Endometrial microvascular endothelial cells (primary cell): ENCODE data around the gene GRK4. TPM values are rescaled to one million over a fixed set of nuclear protein-coding genes. Genes with fewer than 3 reads are reported as not detected.
"Not testable (repeated sequence)": the region's sequence is repeated elsewhere in the genome, so short reads cannot be mapped to it uniquely, and the experiment has no call there.

Experiments used
- in situ Hi-C: cut with HindIII; loops from 2 replicates; pipeline ENCODE4 v1.10.0; 2017; ENCODE audit warnings: low sequenced_read_pairs, low pct_unique_long_range_greater_than_20kb; ENCODE audit errors: inconsistent ontology term
- total RNA-seq: library from RNA; depleted of rRNA; stranded (reverse); fragments of >200 nt; gene quantifications from one replicate; pipeline ENCODE4 v1.2.3, GENCODE V29; 2015; ENCODE audit errors: inconsistent ontology term

GRK4 gene
- total RNA-seq, 1 donor from 2014 or later, result 1.7 TPM

DNA sequence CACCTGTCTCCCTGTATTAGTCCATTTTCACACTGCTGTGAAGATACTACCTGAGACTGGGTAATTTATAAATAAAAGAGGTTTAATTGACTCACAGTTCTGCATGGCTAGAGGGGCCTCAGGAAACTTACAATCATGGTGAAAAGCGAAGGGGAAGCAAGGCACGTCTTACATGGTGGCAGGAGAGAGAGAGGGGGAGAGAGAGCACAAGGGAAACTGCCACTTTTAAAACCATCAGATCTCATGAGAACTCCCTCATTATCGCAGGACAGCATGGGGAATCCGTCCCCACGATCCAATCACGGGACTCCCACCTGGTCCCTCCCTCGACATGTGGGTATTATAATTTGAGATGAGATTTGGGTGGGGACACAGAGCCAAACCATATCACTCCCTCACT lies 20.3 kb downstream of the GRK4 start:
- in situ Hi-C loops, result not testable (repeated sequence)

DNA sequence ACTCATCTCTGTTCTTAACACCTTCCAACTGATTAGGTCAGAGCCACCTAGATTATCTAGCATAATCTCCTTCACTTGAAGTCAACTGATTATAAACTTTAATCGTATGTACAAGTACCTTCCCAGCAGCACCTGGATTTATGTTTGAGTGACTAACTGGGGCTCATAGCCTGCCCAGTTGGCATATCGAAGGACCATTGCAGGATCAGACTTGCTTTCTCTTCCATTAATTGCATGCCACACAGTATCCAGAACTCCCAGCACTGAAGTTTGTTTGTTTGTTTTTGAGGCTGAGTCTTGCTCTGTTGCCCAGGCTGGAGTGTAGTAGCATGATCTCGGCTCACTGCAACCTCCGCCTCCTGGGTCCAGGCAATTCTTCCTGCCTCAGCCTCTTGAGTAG lies 27.9 kb downstream of the GRK4 start:
- in situ Hi-C loops, result no loop called here

DNA sequence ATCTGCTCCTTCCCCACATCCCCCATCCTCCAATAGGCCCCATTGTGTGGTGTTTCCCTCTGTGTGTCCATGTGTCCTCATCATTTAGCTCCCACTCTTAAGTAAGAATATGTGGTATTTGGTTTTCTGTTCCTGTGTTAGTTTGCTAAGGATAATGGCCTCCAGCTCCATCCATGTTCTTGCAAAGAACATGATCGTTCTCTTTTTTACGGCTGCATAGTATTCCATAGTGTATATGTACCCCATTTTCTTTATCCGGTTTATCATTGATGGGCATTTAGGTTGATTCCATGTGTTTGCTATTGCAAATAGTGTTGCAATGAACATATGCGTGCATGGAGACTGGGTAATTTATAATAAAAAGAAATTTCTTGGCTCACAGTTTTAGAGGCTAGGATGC lies 31.5 kb downstream of the GRK4 start:
- in situ Hi-C loops, result no loop called here

DNA sequence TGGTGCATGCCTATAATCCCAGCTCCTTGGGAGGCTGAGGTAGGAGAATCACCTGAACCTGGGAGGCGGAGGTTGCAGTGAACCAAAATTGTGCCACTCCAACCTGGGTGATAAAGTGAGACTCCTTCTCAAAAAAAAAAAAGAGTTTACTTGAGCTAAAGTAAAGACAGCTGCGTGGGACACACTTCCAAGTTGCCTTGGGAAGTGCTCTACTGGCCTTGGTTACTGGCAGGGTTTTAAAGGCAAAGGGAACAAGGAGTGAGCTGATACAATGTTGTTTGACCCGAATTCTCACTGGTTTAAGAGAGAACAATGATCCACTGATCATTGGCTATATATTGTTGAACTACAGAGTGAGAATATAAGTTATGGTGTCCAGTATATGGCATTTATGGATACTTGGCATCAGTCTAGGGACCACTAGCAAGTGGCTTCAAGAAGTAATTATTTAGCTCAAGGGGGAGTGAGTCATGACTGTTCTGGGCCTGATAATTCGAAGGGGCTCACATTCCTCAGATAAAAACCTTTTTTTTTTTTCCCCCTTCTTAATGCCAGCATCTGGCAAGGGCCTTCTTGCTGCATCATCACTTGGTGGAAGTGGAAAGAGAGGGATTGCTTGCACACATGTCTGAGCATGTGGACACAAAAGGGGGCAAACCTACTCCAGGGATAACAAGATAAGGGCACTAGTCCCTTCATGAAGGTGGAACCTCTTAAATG lies 32.3 kb downstream of the GRK4 start:
- in situ Hi-C loops, result no loop called here

DNA sequence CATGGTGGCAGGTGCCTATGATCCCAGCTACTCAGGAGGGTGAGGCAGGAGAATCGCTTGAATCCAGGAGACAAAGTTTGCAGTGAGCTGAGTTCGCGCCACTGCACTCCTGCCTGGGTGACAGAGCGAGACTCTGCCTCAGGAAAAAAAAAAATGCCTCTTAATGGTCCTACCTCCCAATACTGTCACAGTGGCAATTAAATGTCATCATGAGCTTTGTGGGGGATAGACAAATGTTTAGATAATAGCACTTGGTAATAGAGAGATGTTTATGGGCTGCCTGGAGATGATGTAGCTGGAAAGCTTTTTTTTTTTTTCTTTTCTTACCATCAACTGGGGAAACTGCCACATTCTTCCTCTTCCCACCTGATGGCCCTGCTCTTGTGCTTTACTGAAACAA lies 33.0 kb downstream of the GRK4 start:
- in situ Hi-C loops, result no loop called here

DNA sequence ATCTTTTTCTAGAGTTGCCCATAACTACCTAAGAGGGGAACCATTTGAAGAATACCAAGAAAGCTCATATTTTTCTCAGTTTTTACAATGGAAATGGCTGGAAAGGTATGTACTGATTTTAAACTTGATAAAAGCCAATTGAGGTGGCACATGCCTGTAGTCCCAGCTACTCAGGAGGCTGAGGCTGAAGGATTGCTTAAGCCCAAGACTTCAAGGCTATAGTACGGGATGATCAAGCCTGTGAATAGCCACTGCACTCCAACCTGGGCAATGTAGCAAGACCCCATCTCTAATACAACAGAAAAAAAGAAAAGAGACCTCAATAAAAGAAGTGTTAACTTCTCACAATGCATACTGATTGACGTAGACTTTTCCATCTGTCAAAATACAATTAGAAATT lies 44.4 kb downstream of the GRK4 start:
- in situ Hi-C loops, result no loop called here

DNA sequence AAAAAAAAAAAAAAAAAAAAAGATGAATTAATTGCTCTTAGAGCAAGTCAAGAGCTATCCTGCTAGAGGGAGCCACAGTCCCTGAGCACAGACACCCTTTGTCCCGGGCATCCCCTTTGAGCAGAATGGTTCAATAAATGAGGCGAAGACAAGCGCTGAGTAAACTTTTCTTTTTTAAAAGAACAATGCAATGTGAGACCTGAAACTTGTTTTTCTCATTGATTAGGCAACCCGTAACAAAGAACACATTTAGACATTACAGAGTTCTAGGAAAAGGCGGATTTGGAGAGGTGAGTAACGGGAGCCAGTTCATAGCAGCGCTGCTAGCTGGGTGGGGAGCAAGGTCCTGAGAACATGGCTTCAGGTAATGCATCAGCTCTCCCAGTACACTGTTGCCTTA lies 46.1 kb downstream of the GRK4 start:
- in situ Hi-C loops, result no loop called here

DNA sequence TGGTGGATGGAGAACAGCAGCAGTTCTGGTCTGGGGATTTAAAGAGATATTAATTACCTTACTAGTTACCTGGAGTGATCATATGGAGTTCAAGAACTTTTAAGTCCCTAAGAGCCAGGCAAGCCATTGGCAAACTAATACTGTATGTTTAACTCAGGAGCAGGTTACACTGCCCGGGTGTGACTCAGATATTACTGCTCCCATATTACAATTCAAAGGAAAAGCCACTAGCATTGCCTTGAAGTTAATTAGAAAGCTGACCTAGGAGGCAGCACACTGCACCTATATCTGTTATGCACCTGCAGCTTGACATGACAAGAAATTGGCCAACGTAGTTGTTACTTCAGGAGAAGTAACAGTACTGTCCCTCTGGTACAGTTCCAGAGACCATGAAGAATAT lies 47.2 kb downstream of the GRK4 start:
- in situ Hi-C loops, result no loop called here

DNA sequence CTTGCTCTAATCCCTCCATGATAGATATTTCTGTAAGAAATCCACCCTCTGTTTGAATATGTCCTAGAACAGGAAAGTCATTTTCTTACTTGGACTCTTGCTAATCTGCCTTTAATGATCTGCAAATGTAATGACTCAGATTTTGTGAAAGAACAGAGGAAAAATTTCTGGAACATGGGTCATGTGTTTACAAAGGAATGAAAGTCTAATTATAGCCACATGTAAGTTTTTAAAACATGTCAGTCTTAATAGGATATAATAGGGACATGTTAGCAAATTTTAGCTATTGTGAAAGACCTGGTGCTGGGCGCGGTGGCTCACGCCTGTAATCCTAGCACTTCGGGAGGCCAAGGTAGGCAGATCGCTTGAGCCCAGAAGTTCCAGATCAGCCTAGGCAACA lies 47.6 kb downstream of the GRK4 start:
- in situ Hi-C loops, result no loop called here

DNA sequence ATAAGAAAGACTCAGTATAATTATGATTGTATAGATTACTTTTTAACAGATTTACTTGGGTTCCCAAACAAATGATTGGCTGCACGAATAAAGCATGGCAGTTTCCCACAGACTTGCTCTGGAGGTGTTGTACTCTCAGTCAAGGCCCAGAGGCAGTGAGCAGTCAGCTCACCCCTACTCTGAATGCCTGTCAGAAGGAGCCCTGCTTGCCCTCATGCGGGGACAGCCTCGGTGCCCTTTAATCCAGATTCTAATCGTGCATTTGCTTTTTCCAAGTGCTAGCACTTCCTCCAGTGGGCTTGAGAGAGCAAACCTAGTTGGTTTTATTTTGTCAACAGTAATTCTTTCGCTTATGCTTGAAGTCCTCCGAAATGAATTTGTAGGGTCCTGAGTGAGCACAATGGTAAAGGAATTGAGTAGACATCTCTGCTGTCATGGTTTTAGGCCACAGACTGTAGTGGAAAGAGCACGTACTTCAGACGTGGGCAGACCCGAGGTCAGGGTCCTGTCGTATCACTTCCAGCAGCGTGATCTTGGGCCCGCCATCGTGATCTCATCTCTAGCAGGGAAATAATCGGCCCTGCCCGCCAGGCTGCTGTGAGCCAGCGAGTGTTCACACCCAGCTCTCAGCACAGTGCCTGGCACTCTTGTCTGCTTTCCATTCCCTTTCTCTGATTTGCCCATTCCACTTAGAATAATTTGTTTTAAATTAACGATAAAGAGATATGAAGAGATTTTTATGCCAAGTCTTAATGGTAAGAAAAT lies 48.3 kb downstream of the GRK4 start:
- in situ Hi-C loops, result no loop called here

DNA sequence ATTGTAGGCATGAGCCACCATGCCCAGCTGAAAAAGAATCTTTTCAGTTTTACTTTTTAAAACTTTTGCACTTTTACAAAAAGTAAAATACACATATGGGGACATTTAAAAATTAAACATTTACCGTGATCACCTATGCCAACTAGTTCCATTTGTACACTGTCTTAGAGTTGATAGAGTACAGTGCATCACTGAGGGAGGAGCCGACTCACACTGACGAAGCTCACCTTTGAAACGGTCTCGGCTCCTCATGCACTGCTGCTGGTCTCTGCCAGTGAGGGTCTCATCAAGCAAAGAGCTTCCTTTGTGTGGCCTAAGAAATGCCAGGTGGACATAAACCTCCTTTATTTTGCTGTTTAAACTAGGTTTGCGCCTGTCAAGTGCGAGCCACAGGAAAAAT lies 50.0 kb downstream of the GRK4 start:
- in situ Hi-C loops, result no loop called here

DNA sequence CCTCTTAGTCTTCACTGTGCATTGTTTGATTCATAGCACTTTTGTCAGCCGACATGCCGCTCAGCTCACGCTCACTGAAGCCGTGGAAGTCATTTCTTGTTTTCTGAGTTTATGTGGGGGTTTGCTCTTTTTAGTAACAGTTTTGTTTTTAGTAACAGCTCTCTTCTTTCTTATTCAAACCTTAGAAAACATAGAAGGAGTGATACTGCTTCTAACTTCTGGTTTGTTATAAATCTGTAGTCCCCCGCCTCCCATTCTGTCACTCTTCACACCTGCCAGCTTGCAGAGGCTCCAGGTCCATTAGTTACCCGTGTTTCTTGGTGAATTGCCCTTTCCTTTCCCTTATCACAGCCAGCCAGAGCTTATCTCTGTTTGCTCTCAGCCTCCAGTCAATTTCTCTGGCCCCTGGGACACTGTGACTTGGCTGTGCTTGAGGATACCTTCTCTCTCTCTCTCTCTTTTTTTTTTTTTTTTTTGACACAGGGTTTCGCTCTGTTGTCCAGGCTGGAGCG lies 50.5 kb downstream of the GRK4 start:
- in situ Hi-C loops, result no loop called here

DNA sequence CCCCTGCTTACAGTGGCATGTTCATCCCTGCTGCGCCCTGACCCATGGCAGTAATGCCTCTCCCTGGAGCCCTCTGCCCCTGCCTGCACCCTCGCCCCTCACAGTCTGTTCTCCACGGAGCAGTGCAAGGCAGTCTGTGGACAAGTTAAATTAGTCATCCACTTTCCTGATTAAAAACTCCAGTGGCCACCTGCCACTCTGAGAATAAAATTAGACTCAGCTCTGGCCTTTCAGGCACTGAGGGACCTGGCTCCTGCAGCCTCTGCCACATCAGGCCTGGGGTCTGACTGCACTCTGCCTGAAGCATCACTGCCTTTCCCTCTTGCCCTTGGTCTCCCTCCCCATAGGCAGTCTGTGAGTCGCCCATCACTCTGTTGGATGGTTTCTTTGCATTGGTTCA lies 53.6 kb downstream of the GRK4 start:
- in situ Hi-C loops, result no loop called here

DNA sequence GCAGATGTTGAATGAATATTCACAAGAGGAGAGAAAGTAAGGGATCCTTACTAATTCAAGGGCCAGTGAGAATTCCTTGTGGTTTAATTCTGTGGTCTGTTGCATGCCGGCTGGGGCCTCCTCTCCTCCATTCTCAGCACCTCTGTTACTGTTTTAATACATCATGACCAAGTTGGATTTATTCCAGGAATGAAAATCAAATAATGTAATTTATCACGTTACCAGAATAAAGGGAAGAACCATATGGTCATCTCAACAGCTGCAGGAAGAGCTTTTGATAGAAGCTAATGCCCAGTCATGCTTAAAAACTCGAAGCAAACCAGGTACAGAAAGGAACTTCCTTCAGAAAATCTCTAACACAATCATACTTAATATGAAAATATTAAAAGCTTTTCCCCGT lies 54.1 kb downstream of the GRK4 start:
- in situ Hi-C loops, result no loop called here

DNA sequence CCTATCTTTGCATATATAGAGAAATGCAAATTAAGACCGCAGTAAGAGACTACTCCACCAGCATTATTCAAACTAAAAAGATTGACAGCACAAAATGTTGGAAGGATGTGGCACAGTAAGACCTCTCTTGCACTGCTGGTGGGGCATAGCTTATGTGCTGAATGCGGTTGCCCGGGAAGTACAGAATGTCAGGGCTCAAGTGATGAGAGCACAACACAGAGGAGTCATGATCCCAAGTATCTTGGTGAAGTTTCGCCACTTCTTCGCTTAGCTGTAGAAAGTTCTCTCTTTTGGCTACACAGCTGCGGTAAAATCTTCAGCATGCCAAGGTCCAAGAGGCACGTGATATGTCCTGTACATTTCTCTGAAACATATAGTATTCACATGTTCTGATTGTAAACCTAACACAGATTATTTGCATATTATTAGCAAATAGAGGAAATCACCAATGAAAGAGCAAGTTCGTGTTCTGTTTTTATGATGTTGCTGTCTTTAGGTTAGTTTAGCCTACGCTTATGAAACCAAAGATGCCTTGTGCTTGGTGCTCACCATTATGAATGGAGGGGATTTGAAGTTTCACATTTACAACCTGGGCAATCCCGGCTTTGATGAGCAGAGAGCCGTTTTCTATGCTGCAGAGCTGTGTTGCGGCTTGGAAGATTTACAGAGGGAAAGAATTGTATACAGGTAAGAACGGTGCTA lies 55.9 kb downstream of the GRK4 start:
- in situ Hi-C loops, result no loop called here

DNA sequence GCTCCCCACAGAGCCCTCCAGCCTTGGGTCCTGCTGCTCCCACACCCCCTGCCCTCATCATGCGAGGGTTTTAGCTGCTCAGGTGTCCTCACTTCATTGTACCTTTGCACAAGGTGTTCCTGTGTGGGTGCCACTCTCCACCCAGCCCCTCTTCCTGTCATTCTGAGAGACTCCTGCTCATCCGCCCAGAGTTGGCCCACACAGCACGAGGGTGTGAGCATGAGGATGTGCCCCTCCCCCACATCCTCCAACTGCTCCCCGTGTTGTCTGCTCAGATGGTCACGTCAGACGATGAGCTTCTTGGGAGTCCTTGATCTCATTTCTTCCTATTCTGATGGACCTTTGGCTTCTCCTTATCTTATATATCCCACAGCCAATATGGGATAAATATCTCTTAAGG lies 57.8 kb downstream of the GRK4 start:
- in situ Hi-C loops, result no loop called here

DNA sequence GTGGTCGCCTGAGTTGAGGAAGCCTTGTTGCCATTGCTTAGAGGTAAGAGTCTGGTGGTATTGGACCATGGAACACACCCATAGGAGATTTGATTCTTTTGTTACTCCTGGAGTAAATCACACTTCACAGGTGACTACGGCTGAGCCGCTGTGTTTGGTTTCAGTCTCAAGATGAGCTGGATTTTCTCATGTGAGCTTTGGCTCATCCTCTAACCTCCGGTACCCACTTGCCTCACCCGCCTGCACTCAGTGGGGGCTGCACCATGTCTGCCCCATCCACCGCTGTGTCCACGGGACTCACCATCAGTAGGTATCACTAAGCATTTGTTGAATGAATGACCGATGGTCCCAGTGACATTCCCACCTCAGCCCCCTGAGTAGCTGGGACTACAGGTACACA lies 58.3 kb downstream of the GRK4 start:
- in situ Hi-C loops, result no loop called here

DNA sequence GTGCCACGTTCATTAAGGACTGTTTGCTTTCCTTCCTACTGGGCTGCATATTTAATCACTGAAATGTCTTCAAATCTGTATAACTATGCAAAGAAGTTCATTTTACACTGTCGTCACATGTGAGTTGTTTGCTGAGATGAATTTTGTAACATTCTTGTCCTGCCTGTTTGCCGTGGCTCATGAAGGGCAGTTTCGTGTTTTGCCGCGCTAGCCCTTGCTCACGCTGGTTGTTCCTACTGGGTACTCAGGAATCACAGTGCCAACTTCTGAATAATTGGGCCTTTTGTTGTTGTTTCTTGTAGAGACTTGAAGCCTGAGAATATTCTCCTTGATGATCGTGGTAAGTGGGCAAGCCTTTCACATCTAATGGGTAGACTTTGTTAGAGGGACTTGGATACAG lies 58.7 kb downstream of the GRK4 start:
- in situ Hi-C loops, result no loop called here

DNA sequence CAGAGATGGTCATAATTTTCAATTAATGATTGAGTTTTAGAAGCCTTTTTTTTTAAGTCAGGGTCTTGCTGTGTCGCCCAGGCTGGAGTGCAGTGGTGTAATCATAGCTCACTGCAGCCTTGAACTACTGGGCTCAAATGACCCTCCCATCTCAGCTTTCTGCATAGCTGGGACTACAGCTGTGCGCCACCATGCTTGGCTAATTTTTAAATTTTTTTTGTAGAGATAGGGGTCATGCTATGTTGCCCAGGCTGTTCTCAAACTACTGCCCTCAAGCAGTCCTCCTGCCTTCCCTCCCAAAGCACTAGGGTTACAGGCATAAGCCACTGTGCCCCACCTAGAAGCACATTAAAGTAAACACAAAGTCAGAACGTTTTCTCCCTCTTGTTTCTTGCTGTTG lies 59.3 kb downstream of the GRK4 start:
- in situ Hi-C loops, result no loop called here

DNA sequence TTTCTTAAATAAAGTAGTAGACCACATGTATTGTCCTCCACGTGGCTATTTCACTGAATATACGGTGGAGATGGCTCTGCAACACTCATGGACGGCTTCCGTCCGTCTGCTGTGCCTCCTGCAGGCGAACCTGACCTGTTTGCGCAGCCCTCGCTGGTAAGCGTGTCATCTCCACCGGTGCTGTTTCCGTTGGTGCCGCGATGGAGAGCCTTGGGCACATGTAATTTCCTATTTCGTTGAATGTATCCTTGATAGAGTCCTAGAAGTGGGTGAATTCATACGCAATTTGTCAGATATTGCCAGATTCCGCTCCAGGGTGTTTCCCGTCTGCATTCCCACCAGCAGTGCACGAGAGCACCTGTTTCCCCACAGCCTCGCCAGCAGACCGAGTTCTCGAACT lies 62.5 kb downstream of the GRK4 start:
- in situ Hi-C loops, result no loop called here
